GM12875 (cell line): ENCODE data around the gene SCYGR4.
"Not testable (repeated sequence)": the region's sequence is repeated elsewhere in the genome, so short reads cannot be mapped to it uniquely, and the experiment has no call there.

Source experiments
- H3K4me3 ChIP-seq: one replicate; pipeline ENCODE4 v1.5.1; 2011; ENCODE audit warnings: low read depth, low read length, control low read depth
- CTCF ChIP-seq: IDR thresholded peaks from 2 replicates; pipeline ENCODE4 v1.5.1; 2011; ENCODE audit warnings: low read depth, mild to moderate bottlenecking, control low read depth, inconsistent platforms, low read length, moderate library complexity, borderline replicate concordance; ENCODE audit not compliant: insufficient read depth

The SCYGR4 gene

DNA sequence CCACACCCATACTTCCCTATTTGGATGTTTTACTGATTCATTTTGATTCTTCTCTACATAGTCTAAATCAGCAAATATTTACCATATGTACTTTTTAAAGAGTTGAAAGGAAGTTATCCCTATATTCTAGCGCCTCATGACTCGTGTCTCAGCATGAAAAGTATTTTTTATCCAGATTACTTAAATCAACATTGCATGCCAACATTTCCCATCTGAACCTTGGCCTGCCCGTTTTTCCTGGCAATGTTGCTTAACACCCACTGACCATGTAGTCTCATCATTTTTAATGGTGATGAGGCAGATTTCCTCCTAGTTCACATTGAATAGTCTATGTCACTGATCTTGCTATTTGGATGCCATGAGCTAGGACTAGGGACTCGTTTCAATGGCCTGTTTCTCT, 36.1 kb downstream of the SCYGR4 start:
- no peak for TF ChIP-seq CTCF

DNA sequence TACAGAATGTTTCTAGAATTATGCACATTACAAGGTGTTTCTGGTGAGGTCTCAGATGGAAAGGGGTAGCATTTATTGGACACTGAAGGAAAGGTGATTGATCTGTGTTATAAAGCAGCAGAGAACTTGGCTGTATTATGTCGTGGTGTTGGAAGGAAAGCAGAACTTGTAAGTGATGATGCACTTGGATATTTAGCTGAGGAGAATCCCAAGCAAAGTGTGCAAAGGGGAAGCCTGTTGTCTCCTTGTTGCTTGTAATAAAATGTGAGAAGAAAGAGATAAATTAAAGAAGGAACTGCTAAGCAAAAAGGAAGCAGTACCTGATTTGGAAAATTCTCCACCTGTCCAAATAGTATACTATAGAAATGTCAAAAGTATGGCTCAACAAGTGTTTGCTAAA, 37.1 kb downstream of the SCYGR4 start:
- TF ChIP-seq CTCF: no peak
- no peak overlapping the region for H3K4me3 ChIP-seq

More for the DNA sequence above, 36.1 kb downstream of the SCYGR4 start:
- no peak overlapping the region for H3K4me3 ChIP-seq

DNA sequence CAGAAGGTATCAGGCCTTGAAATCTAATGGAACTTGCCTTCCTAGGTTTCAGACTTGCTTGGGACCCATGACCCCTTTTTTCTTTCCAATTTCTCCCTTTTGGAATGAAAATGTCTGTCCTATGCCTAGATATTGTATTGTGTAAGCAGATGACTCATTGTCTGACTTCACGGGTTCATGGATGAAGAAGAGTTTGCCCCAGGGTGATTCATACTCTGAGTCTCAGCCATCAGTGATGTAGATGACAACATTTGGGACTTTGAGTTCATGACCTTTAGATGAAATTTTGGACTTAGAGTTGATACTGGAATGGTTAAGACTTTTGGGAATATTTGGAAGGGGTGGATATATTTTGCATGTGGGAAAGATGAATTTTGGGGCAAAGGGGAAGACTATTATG, 38.2 kb downstream of the SCYGR4 start:
- TF ChIP-seq CTCF: no peak
- H3K4me3 ChIP-seq: no peak overlapping the region

DNA sequence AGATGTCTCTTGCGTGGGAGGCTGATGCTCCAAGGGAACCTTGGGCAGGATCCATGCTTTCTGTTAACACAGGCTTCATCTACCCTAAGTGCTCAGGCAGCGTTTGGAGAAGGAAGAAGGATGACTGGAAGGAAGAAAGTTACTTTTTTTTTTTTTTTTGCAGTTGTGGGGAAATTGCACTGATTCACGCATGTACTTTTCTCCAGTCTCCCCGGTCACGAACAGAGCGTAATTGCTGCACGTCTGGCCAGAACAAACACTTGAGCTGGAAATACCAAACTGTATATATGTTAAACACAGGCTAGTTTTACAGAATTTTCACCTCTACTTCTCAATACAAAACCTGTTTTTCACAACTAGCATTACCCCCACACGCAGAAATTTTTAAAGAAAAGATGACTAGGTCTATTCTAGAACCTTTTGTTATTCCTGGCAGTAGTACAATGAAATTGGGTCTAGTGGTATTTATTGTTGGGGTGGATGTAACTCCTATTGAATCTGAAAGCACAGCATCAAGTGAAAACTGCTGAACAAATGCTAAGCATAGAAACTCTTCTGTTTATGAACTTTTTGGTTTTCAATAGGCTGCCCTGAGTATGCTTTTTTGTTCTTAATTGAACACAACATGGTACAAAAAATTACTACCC, 40.0 kb downstream of the SCYGR4 start:
- no peak overlapping the region for H3K4me3 ChIP-seq
- no peak for TF ChIP-seq CTCF

- no peak overlapping the region for H3K4me3 ChIP-seq
- no peak for TF ChIP-seq CTCF
Observed at GRCh38 chr2:227661025-227661649, 43.8 kb downstream of the SCYGR4 start.

- H3K4me3 ChIP-seq: no peak overlapping the region
- no peak for TF ChIP-seq CTCF
Observed at GRCh38 chr2:227661827-227662226, 44.5 kb downstream of the SCYGR4 start.

- TF ChIP-seq CTCF: no peak
Observed at GRCh38 chr2:227665189-227665940, 48.1 kb downstream of the SCYGR4 start.

GRCh38 chr2:227666631-227667170, 49.4 kb downstream of the SCYGR4 start, which contains the start of gene SCYGR5:
TSS of gene SCYGR5 (plus strand) at chr2:227666804. CDS start at chr2:227666804, 0 bp downstream.
- H3K4me3 ChIP-seq: not testable (repeated sequence)

More at GRCh38 chr2:227665189-227665940, 48.1 kb downstream of the SCYGR4 start:
- no peak overlapping the region for H3K4me3 ChIP-seq
